Fibroblast of lung (primary cell): ENCODE data around the gene LGALSL. TPM values are rescaled to one million over a fixed set of nuclear protein-coding genes. Genes with fewer than 3 reads are reported as not detected.

Experiments
- DNase-seq, 2 donors: peaks; one replicate each; pipeline versions ENCODE4 v3.0.0 to v3.0.0-alpha.2; 2010; ENCODE audit warnings: low read depth in 2 of 2
- H2AFZ ChIP-seq: 2 replicates; pipeline ENCODE4 v1.5.1; 2012; ENCODE audit warnings: low read length, control low read depth, inconsistent platforms
- H3K27ac ChIP-seq: 2 replicates; pipeline ENCODE4 v1.5.1; 2011; ENCODE audit warnings: low read length, control low read depth; ENCODE audit not compliant: insufficient read depth
- H3K27me3 ChIP-seq: 2 replicates; pipeline ENCODE4 v1.5.1; 2011; ENCODE audit warnings: mild to moderate bottlenecking, low read length; ENCODE audit not compliant: control insufficient read depth, insufficient read depth
- H3K36me3 ChIP-seq: 2 replicates; pipeline ENCODE4 v1.5.1; 2011; ENCODE audit warnings: low read length; ENCODE audit not compliant: control insufficient read depth, insufficient read depth
- H3K4me1 ChIP-seq: 2 replicates; pipeline ENCODE4 v1.5.1; 2011; ENCODE audit warnings: low read length; ENCODE audit not compliant: control insufficient read depth, insufficient read depth; ENCODE audit errors: extremely low read depth
- H3K4me2 ChIP-seq: 2 replicates; pipeline ENCODE4 v1.5.1; 2011; ENCODE audit warnings: low read length, control low read depth; ENCODE audit not compliant: insufficient read depth; ENCODE audit errors: extremely low read depth
- H3K4me3 ChIP-seq, 4 experiments: fragments of 200-600 bp in 1 of 4; sonication (generic) in 1 of 4; replicated peaks in 1 of 4; 2 replicates each; pipeline ENCODE4 v1.5.1; 2011 to 2016; ENCODE audit warnings: low read length in 4 of 4, low read depth in 3 of 4, mild to moderate bottlenecking in 3 of 4, control low read depth in 2 of 4, inconsistent platforms in 1 of 4, mixed read lengths in 1 of 4; ENCODE audit not compliant: insufficient read depth in 1 of 4; ENCODE audit errors: control extremely low read depth in 1 of 4
- H3K79me2 ChIP-seq: 2 replicates; pipeline ENCODE4 v1.5.1; 2012; ENCODE audit warnings: mild to moderate bottlenecking, low read length, inconsistent platforms; ENCODE audit not compliant: control insufficient read depth, insufficient read depth
- H3K9ac ChIP-seq: 2 replicates; pipeline ENCODE4 v1.5.1; 2011; ENCODE audit warnings: mild to moderate bottlenecking, low read length, control low read depth; ENCODE audit not compliant: insufficient read depth
- H3K9me3 ChIP-seq: 2 replicates; pipeline ENCODE4 v1.5.1; 2012; ENCODE audit warnings: low read depth, low read length; ENCODE audit not compliant: control insufficient read depth, insufficient read depth
- H4K20me1 ChIP-seq: 2 replicates; pipeline ENCODE4 v1.5.1; 2011; ENCODE audit warnings: low read length; ENCODE audit not compliant: control insufficient read depth, insufficient read depth; ENCODE audit errors: extremely low read depth
- EZH2 ChIP-seq: IDR thresholded peaks from 2 replicates; pipeline ENCODE4 v1.5.1; 2012; ENCODE audit warnings: low read length, control low read depth, mild to moderate bottlenecking; ENCODE audit errors: missing control alignments
- polyA plus RNA-seq, 2 donors: library from polyadenylated mRNA; depleted of rRNA in 1 of 2; stranded (reverse) in 1 of 2; unstranded in 1 of 2; fragments of >200 nt; gene quantifications; 2 replicates each; pipeline ENCODE4 v1.2.1, GENCODE V29; 2011 to 2012; ENCODE audit warnings: missing spikeins in 1 of 2
- total RNA-seq: library from RNA; depleted of rRNA; stranded (reverse); fragments of >200 nt; gene quantifications from 2 replicates; pipeline ENCODE4 v1.2.1, GENCODE V29; 2014
- TF ChIP-seq, protein P1 (sequence below), 2 donors: IDR thresholded peaks in 1 of 2; conservative IDR thresholded peaks in 1 of 2; 1 replicate in 1 of 2; 2 replicates in 1 of 2; pipeline ENCODE4 v1.5.1; 2011 to 2012; ENCODE audit warnings: low read length in 2 of 2, control low read depth in 1 of 2, inconsistent platforms in 1 of 2, low read depth in 1 of 2, mild to moderate bottlenecking in 1 of 2

LGALSL gene
- total and polyA plus RNA-seq, 2 donors (not counting 1 experiment from before 2014, with no cell fraction given), result 3.1 to 5.7 TPM

DNA sequence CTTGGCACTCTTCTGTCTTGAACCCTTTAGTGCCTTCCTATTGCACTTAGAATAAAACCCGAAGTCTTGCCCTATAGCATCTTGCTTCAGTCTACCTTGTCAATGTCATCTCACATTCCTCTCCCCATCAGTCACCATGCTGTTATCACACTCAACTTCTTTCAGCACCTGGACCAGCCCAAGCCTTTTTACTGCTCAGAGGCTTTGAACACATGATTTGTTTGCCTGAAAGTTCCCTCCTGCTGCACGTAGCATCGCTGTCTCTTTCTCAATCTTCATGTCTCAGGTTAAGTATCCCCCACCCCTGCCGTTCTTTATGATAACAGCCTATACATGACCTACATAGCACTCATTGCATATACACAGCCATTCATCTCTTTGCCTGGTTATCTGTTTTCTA lies 41.3 kb upstream of the LGALSL start:
- DNase-seq, result no peak
- Histone ChIP-seq H3K27ac (no peak overlapping the region), H3K79me2 (no peaks in the 10 kb centered on the region), H3K4me1 (no peaks in the 10 kb centered on the region), H3K36me3 (no peaks in the 10 kb centered on the region), H2AFZ (no peak overlapping the region), H4K20me1 (no peaks in the 10 kb centered on the region), H3K27me3 (peaks cover 18% of the 10 kb centered on the region), H3K9me3 (no peaks in the 10 kb centered on the region), H3K4me2 (no peak overlapping the region), H3K9ac (no peak overlapping the region), H3K4me3 (no peak overlapping the region)
- TF ChIP-seq, protein P1, sequence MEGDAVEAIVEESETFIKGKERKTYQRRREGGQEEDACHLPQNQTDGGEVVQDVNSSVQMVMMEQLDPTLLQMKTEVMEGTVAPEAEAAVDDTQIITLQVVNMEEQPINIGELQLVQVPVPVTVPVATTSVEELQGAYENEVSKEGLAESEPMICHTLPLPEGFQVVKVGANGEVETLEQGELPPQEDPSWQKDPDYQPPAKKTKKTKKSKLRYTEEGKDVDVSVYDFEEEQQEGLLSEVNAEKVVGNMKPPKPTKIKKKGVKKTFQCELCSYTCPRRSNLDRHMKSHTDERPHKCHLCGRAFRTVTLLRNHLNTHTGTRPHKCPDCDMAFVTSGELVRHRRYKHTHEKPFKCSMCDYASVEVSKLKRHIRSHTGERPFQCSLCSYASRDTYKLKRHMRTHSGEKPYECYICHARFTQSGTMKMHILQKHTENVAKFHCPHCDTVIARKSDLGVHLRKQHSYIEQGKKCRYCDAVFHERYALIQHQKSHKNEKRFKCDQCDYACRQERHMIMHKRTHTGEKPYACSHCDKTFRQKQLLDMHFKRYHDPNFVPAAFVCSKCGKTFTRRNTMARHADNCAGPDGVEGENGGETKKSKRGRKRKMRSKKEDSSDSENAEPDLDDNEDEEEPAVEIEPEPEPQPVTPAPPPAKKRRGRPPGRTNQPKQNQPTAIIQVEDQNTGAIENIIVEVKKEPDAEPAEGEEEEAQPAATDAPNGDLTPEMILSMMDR (conservative IDR thresholded peaks at IDR 0.05 in 1 of 2, IDR thresholded peaks at IDR 0.05 in 1 of 2; ENCODE audit: low read depth in 1 of 2, low read length in 2 of 2), result no peak
- TF ChIP-seq EZH2, result no peak

DNA sequence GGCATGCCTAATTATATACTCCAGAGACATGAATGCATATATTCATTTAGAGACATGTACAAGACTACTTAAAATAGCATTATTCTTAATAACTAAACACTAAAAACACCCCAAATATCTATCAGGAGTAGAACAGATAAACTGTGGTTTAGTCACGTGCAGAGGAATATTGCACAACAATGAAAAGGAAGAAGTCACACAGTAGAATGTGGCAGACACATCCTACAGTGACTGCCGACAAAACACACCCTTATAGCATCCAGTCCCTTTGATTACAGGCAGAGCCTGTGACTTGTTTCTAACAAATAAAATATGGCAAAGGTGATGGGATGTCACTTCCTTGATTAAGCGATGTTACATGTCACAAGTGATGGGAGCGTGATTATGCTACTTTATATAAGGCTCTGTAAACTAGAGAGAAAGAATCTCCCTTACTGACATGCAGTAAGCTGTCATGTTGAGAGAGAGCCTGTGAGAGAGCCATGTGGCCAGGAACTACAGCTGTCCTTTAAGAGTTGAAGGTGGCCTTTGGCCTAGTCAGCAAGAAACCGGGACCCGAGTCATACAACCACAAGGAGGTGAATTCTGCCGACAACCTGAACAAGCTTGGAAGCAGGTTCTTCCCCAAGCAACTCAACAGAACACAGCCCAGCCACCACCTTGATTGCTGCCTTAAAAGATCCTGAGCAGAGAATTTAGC lies 39.1 kb upstream of the LGALSL start:
- TF ChIP-seq EZH2, result no peak
- TF ChIP-seq, protein P1 (conservative IDR thresholded peaks at IDR 0.05 in 1 of 2, IDR thresholded peaks at IDR 0.05 in 1 of 2; ENCODE audit: low read depth in 1 of 2, low read length in 2 of 2), result no peak
- Histone ChIP-seq H3K4me3 (no peak overlapping the region), H3K9me3 (no peaks in the 10 kb centered on the region), H3K4me1 (no peaks in the 10 kb centered on the region), H3K79me2 (no peaks in the 10 kb centered on the region), H3K27me3 (peaks cover 17% of the 10 kb centered on the region), H4K20me1 (no peaks in the 10 kb centered on the region), H2AFZ (no peak overlapping the region), H3K9ac (no peak overlapping the region), H3K27ac (no peak overlapping the region), H3K4me2 (no peak overlapping the region), H3K36me3 (no peaks in the 10 kb centered on the region)
- no peak for DNase-seq

DNA sequence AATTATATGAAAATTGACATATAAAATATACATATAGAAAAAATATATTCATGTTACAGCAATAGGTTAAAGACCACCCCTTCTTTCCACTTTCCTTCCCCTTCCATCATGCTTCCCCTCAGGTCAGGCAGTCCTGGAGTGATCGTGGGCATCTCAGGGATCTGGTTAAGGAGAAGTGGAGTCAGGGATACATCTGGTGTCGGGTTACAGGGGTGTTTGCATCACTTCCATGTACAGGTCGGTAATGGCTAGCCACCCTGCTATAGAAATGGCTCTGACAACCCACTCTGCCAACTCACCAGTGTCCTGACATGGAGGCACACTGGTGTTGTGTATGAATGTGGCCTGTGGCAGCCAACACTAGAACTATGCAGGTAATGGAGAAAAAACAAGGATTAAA lies 36.3 kb upstream of the LGALSL start:
- Histone ChIP-seq H3K4me2 (no peak overlapping the region), H3K27me3 (peaks cover 4% of the 10 kb centered on the region), H3K79me2 (no peaks in the 10 kb centered on the region), H3K36me3 (no peaks in the 10 kb centered on the region), H3K4me1 (no peaks in the 10 kb centered on the region), H3K4me3 (no peak overlapping the region), H2AFZ (no peak overlapping the region), H3K9ac (no peak overlapping the region), H3K9me3 (no peaks in the 10 kb centered on the region), H3K27ac (no peak overlapping the region), H4K20me1 (no peaks in the 10 kb centered on the region)
- DNase-seq, result no peak
- TF ChIP-seq EZH2, result no peak
- TF ChIP-seq, protein P1 (conservative IDR thresholded peaks at IDR 0.05 in 1 of 2, IDR thresholded peaks at IDR 0.05 in 1 of 2; ENCODE audit: low read depth in 1 of 2, low read length in 2 of 2), result no peak
